Prostate gland (tissue), 2 donors: ENCODE data around the gene GALNTL6. TPM values are rescaled to one million over a fixed set of nuclear protein-coding genes. Genes with fewer than 3 reads are reported as not detected.
"Not testable (repeated sequence)": the region's sequence is repeated elsewhere in the genome, so short reads cannot be mapped to it uniquely, and the experiment has no call there.

Experiments used
- DNase-seq: peaks from one replicate; pipeline ENCODE4 v3.0.0-alpha.2; 2019; ENCODE audit warnings: low spot score
- H3K27ac ChIP-seq, 2 donors: fragments of 200-600 bp; sonication (generic); 2 replicates each; pipeline ENCODE4 v1.5.1; 2017 to 2019
- H3K27me3 ChIP-seq: fragments of 200-600 bp; sonication (generic); replicated peaks from 2 replicates; pipeline ENCODE4 v1.5.1; 2019; ENCODE audit not compliant: insufficient read depth
- H3K36me3 ChIP-seq, 2 donors: fragments of 200-600 bp; sonication (generic); 1 replicate in 1 of 2; 2 replicates in 1 of 2; pipeline versions ENCODE4 v1.5.1 to v1.8.1; 2017 to 2019
- H3K4me1 ChIP-seq: fragments of 200-600 bp; sonication (generic); replicated peaks from 2 replicates; pipeline ENCODE4 v1.5.1; 2019
- H3K4me3 ChIP-seq, 2 donors: fragments of 200-600 bp; sonication (generic); 2 replicates each; pipeline ENCODE4 v1.5.1; 2017 to 2019
- H3K9me3 ChIP-seq: fragments of 200-600 bp; sonication (generic); 2 replicates; pipeline ENCODE4 v1.5.1; 2017
- POLR2A ChIP-seq: fragments of 450-650 bp; IDR thresholded peaks from one replicate; pipeline ENCODE4 v1.6.1; 2016; ENCODE audit warnings: antibody characterized with exemption, mild to moderate bottlenecking
- POLR2AphosphoS5 ChIP-seq: sonication (generic); formaldehyde crosslinking; IDR thresholded peaks from one replicate; pipeline ENCODE4 v1.6.1; 2017; ENCODE audit warnings: antibody characterized with exemption
- WGBS: methylation state at CpG from one replicate; pipeline ENCODE4 v1.1.5; 2018; 5-methylcytosine and 5-hydroxymethylcytosine counted together
- intact Hi-C: fragments of 100-400 bp; cut with DNase I; formaldehyde crosslinking; loops from one replicate; pipeline ENCODE4 v1.14.2; 2022
- total RNA-seq, 2 donors: library from RNA; depleted of rRNA; stranded (reverse); fragments of >200 nt; gene quantifications; one replicate each; pipeline ENCODE4 v1.1.0, GENCODE V29; 2016
- TF ChIP-seq, protein P1 (sequence below), 4 experiments: fragments of 200-600 bp in 2 of 4; fragments of 450-650 bp in 2 of 4; sonication (generic) in 2 of 4; IDR thresholded peaks; 1 replicate in 3 of 4; 2 replicates in 1 of 4; pipeline ENCODE4 v1.5.1; 2016 to 2019; ENCODE audit warnings: antibody characterized with exemption in 4 of 4, mild to moderate bottlenecking in 2 of 4, moderate library complexity in 2 of 4

GALNTL6 gene
- total RNA-seq, 2 donors from 2014 or later = 0.23 to 0.85 TPM

DNA sequence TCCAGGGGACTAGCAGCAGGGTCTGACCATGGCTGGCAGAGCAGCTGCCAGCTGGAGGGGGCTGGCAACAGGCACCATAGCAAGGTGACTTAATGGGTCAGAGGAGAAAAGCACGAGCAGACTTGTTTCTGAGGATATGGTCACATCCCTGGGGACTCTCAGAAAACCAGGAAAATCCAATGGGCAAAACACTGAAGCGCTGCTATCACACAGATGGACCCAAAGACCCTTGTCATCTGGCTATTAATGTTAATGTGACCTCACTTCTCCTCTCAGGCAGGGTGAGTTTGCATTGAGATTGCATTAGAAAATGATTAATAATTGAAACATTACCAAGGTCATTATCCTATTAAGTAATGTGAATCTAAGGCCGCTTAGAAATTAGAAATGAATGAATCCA is 1061.7 kb downstream of the GALNTL6 start:
- Histone ChIP-seq H3K27me3 (no peaks in the 10 kb centered on the region), H3K4me3 (no peak overlapping the region), H3K27ac (no peak overlapping the region), H3K36me3 (no peaks in the 10 kb centered on the region), H3K4me1 (no peaks in the 10 kb centered on the region), H3K9me3 (no peaks in the 10 kb centered on the region)
- WGBS = 91% methylated on average over 3 of the region's 3 CpGs
- TF ChIP-seq, protein P1, sequence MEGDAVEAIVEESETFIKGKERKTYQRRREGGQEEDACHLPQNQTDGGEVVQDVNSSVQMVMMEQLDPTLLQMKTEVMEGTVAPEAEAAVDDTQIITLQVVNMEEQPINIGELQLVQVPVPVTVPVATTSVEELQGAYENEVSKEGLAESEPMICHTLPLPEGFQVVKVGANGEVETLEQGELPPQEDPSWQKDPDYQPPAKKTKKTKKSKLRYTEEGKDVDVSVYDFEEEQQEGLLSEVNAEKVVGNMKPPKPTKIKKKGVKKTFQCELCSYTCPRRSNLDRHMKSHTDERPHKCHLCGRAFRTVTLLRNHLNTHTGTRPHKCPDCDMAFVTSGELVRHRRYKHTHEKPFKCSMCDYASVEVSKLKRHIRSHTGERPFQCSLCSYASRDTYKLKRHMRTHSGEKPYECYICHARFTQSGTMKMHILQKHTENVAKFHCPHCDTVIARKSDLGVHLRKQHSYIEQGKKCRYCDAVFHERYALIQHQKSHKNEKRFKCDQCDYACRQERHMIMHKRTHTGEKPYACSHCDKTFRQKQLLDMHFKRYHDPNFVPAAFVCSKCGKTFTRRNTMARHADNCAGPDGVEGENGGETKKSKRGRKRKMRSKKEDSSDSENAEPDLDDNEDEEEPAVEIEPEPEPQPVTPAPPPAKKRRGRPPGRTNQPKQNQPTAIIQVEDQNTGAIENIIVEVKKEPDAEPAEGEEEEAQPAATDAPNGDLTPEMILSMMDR (IDR thresholded peaks at IDR 0.05) = no peak
- TF ChIP-seq POLR2A = no peak
- TF ChIP-seq POLR2AphosphoS5 = no peak
- no peak for DNase-seq
- intact Hi-C loops = no loop called here

DNA sequence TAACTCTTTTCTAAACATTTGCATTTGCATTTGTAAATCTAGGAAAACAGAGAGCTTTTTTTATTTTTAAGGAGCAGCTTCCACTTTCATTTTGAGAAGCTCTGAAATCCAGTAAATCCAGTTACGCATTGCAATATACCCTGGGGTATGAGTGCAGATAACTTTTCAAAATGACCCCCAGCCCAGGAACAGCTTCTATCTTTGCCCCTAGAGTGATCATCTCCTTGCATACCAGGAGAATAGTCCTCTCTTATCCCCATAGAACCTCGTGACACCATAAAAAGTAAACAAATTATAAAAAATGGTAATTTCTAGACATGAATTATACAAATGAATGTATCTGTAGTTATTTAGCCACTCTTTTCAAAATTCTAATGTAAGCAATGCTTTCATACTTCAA is 1063.2 kb downstream of the GALNTL6 start:
- TF ChIP-seq, protein P1 (IDR thresholded peaks at IDR 0.05) = no peak
- no peak for TF ChIP-seq POLR2AphosphoS5
- no peak for TF ChIP-seq POLR2A
- Histone ChIP-seq H3K27ac (no peak overlapping the region), H3K9me3 (no peaks in the 10 kb centered on the region), H3K27me3 (no peaks in the 10 kb centered on the region), H3K36me3 (no peaks in the 10 kb centered on the region), H3K4me1 (no peaks in the 10 kb centered on the region), H3K4me3 (no peak overlapping the region)
- WGBS = 67% methylated on average over 2 of the region's 2 CpGs
- no peak for DNase-seq
- intact Hi-C loops = no loop called here

DNA sequence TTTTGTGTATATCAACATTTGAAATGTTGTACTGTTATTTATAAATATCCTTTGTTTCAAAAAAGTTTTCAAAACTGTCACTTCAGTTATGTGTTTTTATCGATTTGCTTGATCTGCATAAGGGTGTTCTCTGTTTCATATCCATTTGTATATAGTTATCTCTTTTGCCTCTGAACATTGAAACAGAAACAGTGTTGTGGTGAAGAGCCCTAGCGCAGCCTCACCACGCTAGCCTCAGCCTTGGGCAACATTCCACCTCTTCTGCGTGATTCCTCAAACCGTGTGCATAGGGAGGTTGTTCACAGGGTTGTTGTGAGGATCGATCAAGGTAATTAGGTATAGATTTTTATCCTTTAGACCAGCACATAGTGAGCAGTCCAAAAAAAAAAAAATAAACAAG is 1068.4 kb downstream of the GALNTL6 start:
- TF ChIP-seq POLR2AphosphoS5 (no peak), POLR2A (no peak)
- TF ChIP-seq, protein P1 (IDR thresholded peaks at IDR 0.05) = no peak
- intact Hi-C loops = no loop called here
- Histone ChIP-seq H3K4me1 (no peaks in the 10 kb centered on the region), H3K27me3 (no peaks in the 10 kb centered on the region), H3K4me3 (no peak overlapping the region), H3K27ac (no peak overlapping the region), H3K9me3 (no peaks in the 10 kb centered on the region), H3K36me3 (no peaks in the 10 kb centered on the region)
- no peak for DNase-seq
- 88% methylated on average over 6 of the region's 6 CpGs for WGBS

DNA sequence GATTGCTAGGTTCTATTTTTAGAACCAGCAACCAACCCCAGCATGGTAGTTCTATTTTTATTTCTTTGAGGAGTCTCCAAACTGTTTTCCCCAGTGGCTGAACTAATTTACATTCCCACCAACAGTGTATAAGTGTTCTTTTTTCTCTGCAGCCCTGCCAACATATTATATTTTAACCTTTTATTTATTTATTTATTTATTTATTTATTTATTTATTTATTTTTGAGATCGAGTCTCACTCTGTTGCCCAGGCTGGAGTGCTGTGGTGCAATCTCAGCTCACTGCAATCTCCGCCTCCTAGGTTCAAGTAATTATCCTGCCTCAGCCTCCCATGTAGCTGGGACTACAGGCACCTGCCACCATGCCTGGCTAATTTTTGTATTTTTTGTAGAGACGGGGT is 1074.2 kb downstream of the GALNTL6 start:
- H3K4me3 ChIP-seq, H3K4me1 ChIP-seq, H3K36me3 ChIP-seq, H3K27me3 ChIP-seq, intact Hi-C loops, H3K27ac ChIP-seq, H3K9me3 ChIP-seq, DNase-seq: not testable (repeated sequence)
- WGBS = 93% methylated on average over 3 of the region's 3 CpGs

DNA sequence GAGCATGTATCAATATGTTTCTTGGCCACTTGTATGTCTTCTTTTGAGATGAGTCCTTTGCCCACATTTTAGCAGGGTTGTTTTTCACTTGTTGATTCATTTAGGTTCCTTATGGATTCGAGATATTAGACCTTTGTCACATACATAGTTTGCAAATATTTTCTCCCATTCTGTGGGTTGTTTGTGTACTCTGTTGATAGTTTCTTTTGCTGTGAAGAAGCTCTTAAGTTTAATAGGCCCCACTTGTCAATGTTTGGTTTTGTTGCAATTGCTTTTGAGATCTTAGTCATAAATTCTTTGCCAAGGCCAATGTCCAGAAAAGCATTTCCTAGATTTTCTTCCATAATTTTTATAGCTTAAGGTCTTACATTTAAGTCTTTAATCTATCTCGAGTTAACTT is 1074.8 kb downstream of the GALNTL6 start:
- TF ChIP-seq POLR2A (no peak), POLR2AphosphoS5 (no peak)
- TF ChIP-seq, protein P1 (IDR thresholded peaks at IDR 0.05) = no peak

More for the DNA sequence above, 1074.8 kb downstream of the GALNTL6 start:
- no peak for DNase-seq
- no peaks in the 10 kb centered on the region for H3K36me3 ChIP-seq
- WGBS = 71% methylated on average over 2 of the region's 2 CpGs
- H3K27ac ChIP-seq = no peak overlapping the region
- H3K27me3 ChIP-seq = no peaks in the 10 kb centered on the region
- intact Hi-C loops = no loop called here
- no peak overlapping the region for H3K4me3 ChIP-seq
- no peaks in the 10 kb centered on the region for H3K4me1 ChIP-seq
- no peaks in the 10 kb centered on the region for H3K9me3 ChIP-seq
